ENCODE measurements around the gene NUP155.

Gene NUP155

GRCh38 chr5:37355161-37355560, 15.7 kb downstream of the NUP155 start:
- TF ChIP-seq CREB1 (IDR thresholded peaks at IDR 0.05; ENCODE audit: low read depth) (no peak), EP300 (IDR thresholded peaks at IDR 0.05; ENCODE audit: borderline replicate concordance) (no peak)

- TF ChIP-seq TEAD4 (IDR thresholded peaks at IDR 0.05): no peak
- no peak for TF ChIP-seq CEBPB (IDR thresholded peaks at IDR 0.05)
- no peak for TF ChIP-seq TAF1 (IDR thresholded peaks at IDR 0.05; ENCODE audit: low read depth)
- no peak for TF ChIP-seq YY1 (IDR thresholded peaks at IDR 0.05; ENCODE audit: low read depth)
- TF ChIP-seq FOXM1 (IDR thresholded peaks at IDR 0.05; ENCODE audit: borderline replicate concordance, low read depth): no peak
- TF ChIP-seq EP300 (IDR thresholded peaks at IDR 0.05; ENCODE audit: borderline replicate concordance): no peak
- no peak for TF ChIP-seq NFIC (IDR thresholded peaks at IDR 0.05)
- no peak for TF ChIP-seq EGR1 (IDR thresholded peaks at IDR 0.05)
- no peak for TF ChIP-seq TCF12 (IDR thresholded peaks at IDR 0.05; ENCODE audit: low read depth)
- TF ChIP-seq CREB1 (IDR thresholded peaks at IDR 0.05; ENCODE audit: low read depth): no peak
- no peak for TF ChIP-seq RAD21 (IDR thresholded peaks at IDR 0.05; ENCODE audit: low read depth)
- no peak for TF ChIP-seq REST (IDR thresholded peaks at IDR 0.05; ENCODE audit: low read depth)
- no peak for TF ChIP-seq MAX (IDR thresholded peaks at IDR 0.05)
- TF ChIP-seq ZBTB7A (IDR thresholded peaks at IDR 0.05; ENCODE audit: low read depth): no peak
- TF ChIP-seq USF1 (IDR thresholded peaks at IDR 0.05): no peak
Measured at GRCh38 chr5:37326536-37326935, 44.4 kb downstream of the NUP155 start.

- no peak for TF ChIP-seq REST (IDR thresholded peaks at IDR 0.05; ENCODE audit: low read depth)
- TF ChIP-seq TCF12 (IDR thresholded peaks at IDR 0.05; ENCODE audit: low read depth): no peak
- TF ChIP-seq RAD21 (IDR thresholded peaks at IDR 0.05; ENCODE audit: low read depth): no peak
- TF ChIP-seq CEBPB (IDR thresholded peaks at IDR 0.05): no peak
- no peak for TF ChIP-seq YY1 (IDR thresholded peaks at IDR 0.05; ENCODE audit: low read depth)
- TF ChIP-seq CREB1 (IDR thresholded peaks at IDR 0.05; ENCODE audit: low read depth): no peak
- no peak for TF ChIP-seq MAX (IDR thresholded peaks at IDR 0.05)
- TF ChIP-seq ZBTB7A (IDR thresholded peaks at IDR 0.05; ENCODE audit: low read depth): no peak
- no peak for TF ChIP-seq USF1 (IDR thresholded peaks at IDR 0.05)
- TF ChIP-seq TEAD4 (IDR thresholded peaks at IDR 0.05): no peak
- no peak for TF ChIP-seq FOXM1 (IDR thresholded peaks at IDR 0.05; ENCODE audit: borderline replicate concordance, low read depth)
- TF ChIP-seq TAF1 (IDR thresholded peaks at IDR 0.05; ENCODE audit: low read depth): no peak
- TF ChIP-seq EGR1 (IDR thresholded peaks at IDR 0.05): no peak
- no peak for TF ChIP-seq NFIC (IDR thresholded peaks at IDR 0.05)
- no peak for TF ChIP-seq EP300 (IDR thresholded peaks at IDR 0.05; ENCODE audit: borderline replicate concordance)
Measured at GRCh38 chr5:37323607-37324006, 47.3 kb downstream of the NUP155 start.

- TF ChIP-seq MAX (IDR thresholded peaks at IDR 0.05) (no peak), EP300 (IDR thresholded peaks at IDR 0.05; ENCODE audit: borderline replicate concordance) (no peak), TCF12 (IDR thresholded peaks at IDR 0.05; ENCODE audit: low read depth) (no peak), YY1 (IDR thresholded peaks at IDR 0.05; ENCODE audit: low read depth) (no peak), EGR1 (IDR thresholded peaks at IDR 0.05) (no peak), USF1 (IDR thresholded peaks at IDR 0.05) (no peak), ZBTB7A (IDR thresholded peaks at IDR 0.05; ENCODE audit: low read depth) (no peak), TAF1 (IDR thresholded peaks at IDR 0.05; ENCODE audit: low read depth) (no peak), NFIC (IDR thresholded peaks at IDR 0.05) (no peak), CEBPB (IDR thresholded peaks at IDR 0.05) (no peak), REST (IDR thresholded peaks at IDR 0.05; ENCODE audit: low read depth) (no peak), RAD21 (IDR thresholded peaks at IDR 0.05; ENCODE audit: low read depth) (no peak)
Measured at GRCh38 chr5:37319037-37319782, 51.7 kb downstream of the NUP155 start.
